ENCODE data around the gene CNPY1.
"Not testable (repeated sequence)": the region's sequence is repeated elsewhere in the genome, so short reads cannot be mapped to it uniquely, and the experiment has no call there.

CNPY1 gene

GRCh38 chr7:155578016-155578415, 31.7 kb upstream of the CNPY1 start:
- no peak for DNase-seq

GRCh38 chr7:155577509-155577905, 31.1 kb upstream of the CNPY1 start:
- no peak for DNase-seq

- no peak for DNase-seq
These were observed 30.6 kb upstream of the CNPY1 start for GRCh38 chr7:155576900-155577508.

- DNase-seq = no peak
These were observed 30.1 kb upstream of the CNPY1 start for GRCh38 chr7:155576416-155576815.

- no peak for DNase-seq
These were observed 28.4 kb upstream of the CNPY1 start for GRCh38 chr7:155574556-155575290.

- no peak for DNase-seq
These were observed 25.4 kb upstream of the CNPY1 start for GRCh38 chr7:155571581-155572345.

GRCh38 chr7:155570991-155571390, 24.6 kb upstream of the CNPY1 start:
- DNase-seq = no peak

- no peak for DNase-seq
These were observed 24.0 kb upstream of the CNPY1 start for GRCh38 chr7:155570171-155570958.

GRCh38 chr7:155569681-155570080, 23.3 kb upstream of the CNPY1 start:
- DNase-seq = no peak

GRCh38 chr7:155568842-155569494, 22.6 kb upstream of the CNPY1 start:
- DNase-seq = no peak

- no peak for DNase-seq
These were observed 21.9 kb upstream of the CNPY1 start for GRCh38 chr7:155568333-155568660.

GRCh38 chr7:155567646-155568332, 21.4 kb upstream of the CNPY1 start:
- no peak for DNase-seq

GRCh38 chr7:155566011-155566836, 19.9 kb upstream of the CNPY1 start:
- no peak for DNase-seq

- no peak for DNase-seq
These were observed 19.2 kb upstream of the CNPY1 start for GRCh38 chr7:155565596-155565995.

- DNase-seq = not testable (repeated sequence)
These were observed 16.6 kb upstream of the CNPY1 start for GRCh38 chr7:155562976-155563375.

GRCh38 chr7:155562106-155562505, 15.7 kb upstream of the CNPY1 start:
- DNase-seq = no peak

GRCh38 chr7:155560982-155561686, 14.8 kb upstream of the CNPY1 start:
- DNase-seq = no peak

GRCh38 chr7:155560196-155560885, 14.0 kb upstream of the CNPY1 start:
- DNase-seq = no peak

GRCh38 chr7:155559519-155560108, 13.3 kb upstream of the CNPY1 start:
- no peak for DNase-seq
